HEK293T (cell line): Measurements from ENCODE around the gene ACP4.
"Not testable (repeated sequence)": the region's sequence is repeated elsewhere in the genome, so short reads cannot be mapped to it uniquely, and the experiment has no call there.

Source experiments
- CTCF ChIA-PET: fragments of 350-600 bp; formaldehyde crosslinking; extraction: SDS; loops from one replicate; lab custom pipeline; 2021; ENCODE audit warnings: antibody characterized with exemption, inconsistent platforms; lab: Yijun Ruan, JAX
- POLR2A ChIA-PET: fragments of 350-600 bp; formaldehyde crosslinking; extraction: SDS; loops from one replicate; lab custom pipeline; 2020; ENCODE audit warnings: antibody characterized with exemption, inconsistent platforms; lab: Yijun Ruan, JAX
- DNase-seq: peaks from one replicate; pipeline ENCODE4 v3.0.0; 2012; ENCODE audit warnings: mixed read lengths; ENCODE audit errors: extremely low spot score
- ARNT ChIP-seq: fragments of 450-650 bp; IDR thresholded peaks from 2 replicates; pipeline ENCODE4 v1.6.1; 2017; ENCODE audit warnings: mild to moderate bottlenecking
- BHLHE40 ChIP-seq: fragments of 450-650 bp; IDR thresholded peaks from 2 replicates; pipeline ENCODE4 v1.6.1; 2016; ENCODE audit warnings: mild to moderate bottlenecking, moderate library complexity, borderline replicate concordance
- CTBP1 ChIP-seq: fragments of 450-650 bp; IDR thresholded peaks from 2 replicates; pipeline ENCODE4 v1.6.1; 2016; ENCODE audit warnings: borderline replicate concordance
- ELF4 ChIP-seq: fragments of 450-650 bp; IDR thresholded peaks from 2 replicates; pipeline ENCODE4 v1.6.1; 2017; ENCODE audit warnings: antibody characterized with exemption
- FOXA1 ChIP-seq: fragments of 450-650 bp; IDR thresholded peaks from 2 replicates; pipeline ENCODE4 v1.6.1; 2016; ENCODE audit warnings: mild to moderate bottlenecking
- FOXK2 ChIP-seq: fragments of 450-650 bp; IDR thresholded peaks from 2 replicates; pipeline ENCODE4 v1.6.1; 2016; ENCODE audit warnings: mild to moderate bottlenecking
- FOXM1 ChIP-seq: fragments of 450-650 bp; IDR thresholded peaks from 2 replicates; pipeline ENCODE4 v1.6.1; 2017; ENCODE audit warnings: mild to moderate bottlenecking, borderline replicate concordance
- HDGF ChIP-seq: fragments of 450-650 bp; IDR thresholded peaks from 2 replicates; pipeline ENCODE4 v1.6.1; 2017; ENCODE audit warnings: antibody characterized with exemption, borderline replicate concordance
- L3MBTL2 ChIP-seq: fragments of 450-650 bp; conservative IDR thresholded peaks from 2 replicates; pipeline ENCODE4 v1.6.1; 2016; ENCODE audit warnings: mild to moderate bottlenecking
- LEF1 ChIP-seq: fragments of 450-650 bp; IDR thresholded peaks from 2 replicates; pipeline ENCODE4 v1.6.1; 2017; ENCODE audit warnings: mild to moderate bottlenecking, borderline replicate concordance
- NFRKB ChIP-seq: fragments of 450-650 bp; IDR thresholded peaks from 2 replicates; pipeline ENCODE4 v1.6.1; 2016; ENCODE audit warnings: mild to moderate bottlenecking, moderate library complexity
- SP1 ChIP-seq: fragments of 450-650 bp; IDR thresholded peaks from 2 replicates; pipeline ENCODE4 v1.6.1; 2017
- SUZ12 ChIP-seq: fragments of 450-650 bp; IDR thresholded peaks from 2 replicates; pipeline ENCODE4 v1.6.1; 2016; ENCODE audit warnings: mild to moderate bottlenecking
- TARDBP ChIP-seq: fragments of 450-650 bp; IDR thresholded peaks from 2 replicates; pipeline ENCODE4 v1.6.1; 2016
- ZNF384 ChIP-seq: fragments of 450-650 bp; IDR thresholded peaks from 2 replicates; pipeline ENCODE4 v1.6.1; 2016
- TF ChIP-seq, protein P1 (sequence below): fragments of 450-650 bp; IDR thresholded peaks from 2 replicates; pipeline ENCODE4 v1.6.1; 2016

The ACP4 gene

DNA sequence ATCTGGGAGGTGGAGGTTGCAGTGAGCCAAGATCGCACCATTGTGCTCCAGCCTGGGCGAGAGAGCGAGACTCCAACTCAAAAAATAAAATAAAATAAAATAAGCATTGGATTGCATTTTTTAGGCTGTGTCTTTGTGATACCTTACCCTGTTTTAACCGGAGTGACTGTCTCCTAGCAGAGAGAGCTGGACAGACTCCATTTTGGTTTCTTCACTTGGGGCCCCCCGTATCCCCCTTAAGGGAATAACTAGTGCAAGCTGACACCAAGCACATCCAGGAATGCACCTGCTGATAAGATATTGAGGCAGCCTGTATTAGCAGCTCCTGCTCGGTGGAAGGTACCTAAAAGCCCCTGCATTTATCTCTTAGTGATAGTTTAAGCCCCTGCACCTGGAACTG is 40.7 kb upstream of the ACP4 start:
- no peak for DNase-seq
- ChIA-PET CTCF (interaction anchor here (1.0 to 1.7 kb wide), 2 partner anchors 25 to 31 kb away, joined by 3 to 5 read pairs; no protein-coding TSS in a partner anchor), POLR2A (no interaction called here)
- TF ChIP-seq BHLHE40, result no peak
- no peak for TF ChIP-seq TARDBP
- no peak for TF ChIP-seq FOXA1
- TF ChIP-seq L3MBTL2, result no peak
- no peak for TF ChIP-seq ARNT
- TF ChIP-seq CTBP1, result no peak
- TF ChIP-seq ELF4, result no peak
- TF ChIP-seq FOXM1, result no peak
- no peak for TF ChIP-seq SUZ12
- no peak for TF ChIP-seq LEF1
- no peak for TF ChIP-seq SP1
- no peak for TF ChIP-seq ZNF384
- TF ChIP-seq, protein P1, sequence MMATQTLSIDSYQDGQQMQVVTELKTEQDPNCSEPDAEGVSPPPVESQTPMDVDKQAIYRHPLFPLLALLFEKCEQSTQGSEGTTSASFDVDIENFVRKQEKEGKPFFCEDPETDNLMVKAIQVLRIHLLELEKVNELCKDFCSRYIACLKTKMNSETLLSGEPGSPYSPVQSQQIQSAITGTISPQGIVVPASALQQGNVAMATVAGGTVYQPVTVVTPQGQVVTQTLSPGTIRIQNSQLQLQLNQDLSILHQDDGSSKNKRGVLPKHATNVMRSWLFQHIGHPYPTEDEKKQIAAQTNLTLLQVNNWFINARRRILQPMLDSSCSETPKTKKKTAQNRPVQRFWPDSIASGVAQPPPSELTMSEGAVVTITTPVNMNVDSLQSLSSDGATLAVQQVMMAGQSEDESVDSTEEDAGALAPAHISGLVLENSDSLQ, result no peak

DNA sequence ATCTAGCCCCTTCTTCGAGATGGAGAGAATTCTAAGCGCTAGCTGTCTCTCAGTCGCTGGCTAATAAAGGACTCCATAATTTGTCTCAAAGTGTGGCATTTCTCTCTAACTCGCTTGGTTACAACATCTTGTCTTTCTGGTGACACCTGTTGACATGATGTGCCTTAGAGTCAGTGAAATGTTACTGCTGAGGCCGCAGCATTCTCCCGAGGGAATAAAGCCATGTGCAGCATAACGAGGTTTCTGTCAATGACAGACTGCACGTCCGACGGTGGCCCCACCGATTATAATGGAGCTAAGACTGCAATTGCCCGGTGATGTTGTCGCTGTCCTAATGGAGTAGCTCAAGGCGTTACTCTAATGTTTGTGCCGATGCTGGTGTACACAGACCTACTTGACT is 40.2 kb upstream of the ACP4 start:
- CTCF ChIA-PET, result interaction anchor here (1.0 kb wide), 1 partner anchor 31 kb away, joined by 3 read pairs; no protein-coding TSS in a partner anchor

DNA sequence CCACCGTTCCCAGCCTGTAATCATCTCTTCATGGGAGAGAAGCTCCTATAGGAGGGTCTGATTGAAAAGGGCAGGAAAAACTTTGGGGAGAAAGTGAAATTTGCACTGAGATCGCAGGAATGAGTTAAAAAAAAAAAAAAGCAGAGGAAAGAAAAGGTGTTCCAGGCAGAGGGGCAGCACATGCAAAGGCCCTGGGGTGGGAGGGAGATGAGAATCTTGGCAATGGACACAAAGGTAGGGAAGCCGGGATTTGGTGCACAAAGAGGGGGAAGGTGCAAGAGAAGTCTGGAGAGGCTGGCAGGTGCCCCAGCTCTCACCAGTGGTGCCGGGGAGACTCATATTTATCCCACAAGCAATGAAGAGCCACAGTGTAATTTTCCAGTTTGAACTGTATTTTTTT is 36.3 kb upstream of the ACP4 start:
- ChIA-PET CTCF (no interaction called here), POLR2A (no interaction called here)
- TF ChIP-seq HDGF (no peak), FOXK2 (no peak), SP1 (no peak), ELF4 (no peak), ZNF384 (no peak), TARDBP (no peak), LEF1 (no peak), CTBP1 (no peak), FOXA1 (no peak), BHLHE40 (no peak), ARNT (no peak), SUZ12 (no peak), FOXM1 (no peak)
- TF ChIP-seq, protein P1, result no peak
- no peak for DNase-seq

More for the DNA sequence above, 40.2 kb upstream of the ACP4 start:
- POLR2A ChIA-PET, result no interaction called here
- DNase-seq, result no peak
- TF ChIP-seq HDGF (no peak), ZNF384 (no peak), SP1 (no peak), SUZ12 (no peak), CTBP1 (no peak), ARNT (no peak), NFRKB (no peak), FOXM1 (no peak), BHLHE40 (no peak), ELF4 (no peak), L3MBTL2 (no peak), LEF1 (no peak)
- TF ChIP-seq, protein P1, result no peak

DNA sequence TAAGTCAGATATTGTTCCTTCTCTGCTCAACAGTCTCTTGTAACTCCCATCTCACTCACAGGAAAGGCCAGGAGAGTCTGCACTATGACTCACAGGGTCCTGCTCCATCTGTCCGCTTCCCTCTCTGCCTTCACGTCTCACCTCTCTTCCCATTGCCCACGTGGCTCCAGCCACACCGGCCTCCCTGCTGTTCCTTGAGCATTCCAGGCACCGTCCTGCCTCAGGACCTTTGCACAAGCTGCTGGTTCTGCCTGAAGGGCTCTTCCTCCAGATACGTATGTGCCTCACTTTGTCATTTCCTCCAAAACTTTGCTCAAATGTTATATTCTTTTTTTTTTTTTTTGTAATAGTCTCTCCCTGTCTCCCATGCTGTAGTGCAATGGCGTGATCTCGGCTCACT is 34.0 kb upstream of the ACP4 start:
- DNase-seq, POLR2A ChIA-PET, CTCF ChIA-PET: not testable (repeated sequence)

DNA sequence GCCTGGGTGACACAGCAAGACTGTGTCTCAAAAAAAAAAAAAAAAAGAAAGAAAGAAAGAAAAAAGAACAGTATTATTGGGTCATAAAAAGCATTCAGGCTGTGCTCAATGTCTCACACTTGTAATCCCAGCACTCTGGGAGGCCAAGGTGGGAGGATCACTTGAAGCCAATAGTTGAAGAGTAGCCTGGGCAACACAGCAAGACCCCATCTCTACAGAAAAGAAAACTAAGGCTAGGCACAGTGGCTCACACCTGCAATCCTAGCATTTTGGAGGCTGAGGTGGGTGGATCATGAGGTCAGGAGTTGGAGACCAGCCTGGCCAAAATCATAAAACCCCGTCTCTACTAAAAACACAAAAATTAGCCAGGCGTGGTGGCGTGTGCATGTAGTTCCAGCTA is 32.6 kb upstream of the ACP4 start:
- CTCF ChIA-PET, DNase-seq, POLR2A ChIA-PET: not testable (repeated sequence)

DNA sequence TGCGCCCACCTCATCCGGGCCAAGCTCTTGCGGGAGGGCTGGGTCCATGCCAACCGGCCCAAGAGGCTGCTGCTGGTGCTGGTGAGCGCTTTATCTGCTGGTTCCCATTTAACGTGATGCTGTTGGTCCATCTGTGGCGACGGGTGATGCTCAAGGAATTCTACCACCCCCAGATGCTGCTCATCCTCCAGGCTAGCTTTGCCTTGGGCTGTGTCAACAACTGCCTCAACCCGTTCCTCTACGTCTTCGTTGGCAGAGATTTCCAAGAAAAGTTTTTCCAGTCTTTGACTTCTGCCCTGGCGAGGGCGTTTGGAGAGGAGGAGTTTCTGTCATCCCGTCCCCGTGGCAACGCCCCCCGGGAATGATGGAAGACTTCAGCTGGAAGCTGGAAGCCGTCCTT is 31.1 kb upstream of the ACP4 start:
- POLR2A ChIA-PET, result interaction anchor here (0.9 kb wide), 2 partner anchors 20 to 31 kb away, joined by 3 read pairs; no protein-coding TSS in a partner anchor
- DNase-seq, CTCF ChIA-PET: not testable (repeated sequence)

DNA sequence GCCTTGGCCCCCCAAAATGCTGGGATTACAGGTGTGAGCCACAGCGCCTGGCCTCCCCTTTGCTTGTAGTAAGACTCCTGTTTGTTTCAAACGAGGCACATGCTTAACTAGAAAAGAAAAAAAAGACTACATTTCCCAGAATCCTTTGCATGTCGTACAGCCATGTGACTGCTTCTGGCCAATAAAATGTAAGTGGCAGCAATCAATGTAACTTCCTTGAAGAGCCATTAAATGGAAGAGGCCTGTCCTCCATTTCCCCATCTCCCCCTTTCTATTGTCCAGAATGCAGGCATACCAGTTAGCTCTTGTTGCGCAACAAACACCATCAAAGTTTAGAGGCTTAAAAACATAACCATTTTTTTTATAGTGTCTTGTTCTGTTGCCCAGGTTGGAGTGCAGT is 30.3 kb upstream of the ACP4 start:
- TF ChIP-seq, protein P1, result no peak
- TF ChIP-seq SUZ12, result no peak
- TF ChIP-seq FOXK2, result no peak
- TF ChIP-seq L3MBTL2, result no peak
- no peak for TF ChIP-seq LEF1
- ChIA-PET CTCF (no interaction called here), POLR2A (interaction anchor here (0.9 kb wide), 2 partner anchors 20 to 31 kb away, joined by 3 read pairs; no protein-coding TSS in a partner anchor)
- peak; percentile 38 for DNase-seq

DNA sequence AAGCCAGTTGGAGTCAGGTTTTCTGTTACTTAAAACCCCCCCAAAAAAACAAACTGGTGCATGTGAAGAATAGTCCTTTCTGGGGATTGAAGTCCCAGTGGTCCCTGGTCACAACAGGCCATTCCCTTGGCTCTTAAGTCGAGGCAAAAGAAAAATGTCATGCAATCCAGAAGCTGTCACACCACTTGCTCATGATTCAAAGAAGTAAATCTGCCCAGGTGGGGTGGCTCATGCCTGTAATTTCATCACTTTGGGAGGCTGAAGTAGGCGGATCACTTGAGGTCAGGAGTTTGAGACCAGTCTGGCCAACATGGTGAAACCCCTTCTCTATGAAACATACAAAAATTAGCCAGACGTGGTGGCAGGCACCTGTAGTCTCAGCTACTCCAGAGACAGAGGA is 28.7 kb upstream of the ACP4 start:
- DNase-seq, POLR2A ChIA-PET: not testable (repeated sequence)
- CTCF ChIA-PET, result interaction anchor here (0.7 kb wide), 1 partner anchor 149 kb away, joined by 4 read pairs; no protein-coding TSS in a partner anchor

DNA sequence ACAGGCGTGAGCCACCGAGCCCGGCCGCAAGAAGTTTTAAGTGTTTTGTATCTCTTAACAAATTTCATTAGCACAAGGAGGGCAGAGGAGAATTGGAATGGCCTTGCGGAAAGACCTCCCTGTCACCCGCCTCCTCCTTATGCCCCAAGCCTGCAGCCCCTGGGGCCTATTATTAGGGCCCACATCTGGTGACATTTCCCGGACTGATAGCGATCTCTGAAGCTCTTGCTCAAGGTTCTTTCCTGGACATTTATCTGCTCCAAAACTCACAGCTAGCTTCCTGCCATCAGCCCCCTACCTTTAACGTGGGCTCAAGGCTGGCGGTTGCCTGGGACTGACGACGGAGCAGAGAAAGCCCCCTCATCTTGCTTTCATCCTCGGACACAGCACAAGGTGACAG is 26.7 kb upstream of the ACP4 start:
- DNase-seq, POLR2A ChIA-PET: not testable (repeated sequence)
- CTCF ChIA-PET, result interaction anchor here (0.6 kb wide), 1 partner anchor 76 kb away, joined by 5 read pairs; no protein-coding TSS in a partner anchor
